ENCODE results near the gene TMEM45A.

The TMEM45A gene

GRCh38 chr3:100516232-100516631, 23.8 kb downstream of the TMEM45A start:
- Mint-ChIP-seq H3K36me3 (ENCODE audit: low read depth) (no peaks in the 10 kb centered on the region), H3K9me3 (no peaks in the 10 kb centered on the region), H3K4me1 (ENCODE audit: low read depth) (no peaks in the 10 kb centered on the region), H3K27ac (no peak overlapping the region), H3K27me3 (no peaks in the 10 kb centered on the region), H3K4me3 (no peak overlapping the region)

DNA sequence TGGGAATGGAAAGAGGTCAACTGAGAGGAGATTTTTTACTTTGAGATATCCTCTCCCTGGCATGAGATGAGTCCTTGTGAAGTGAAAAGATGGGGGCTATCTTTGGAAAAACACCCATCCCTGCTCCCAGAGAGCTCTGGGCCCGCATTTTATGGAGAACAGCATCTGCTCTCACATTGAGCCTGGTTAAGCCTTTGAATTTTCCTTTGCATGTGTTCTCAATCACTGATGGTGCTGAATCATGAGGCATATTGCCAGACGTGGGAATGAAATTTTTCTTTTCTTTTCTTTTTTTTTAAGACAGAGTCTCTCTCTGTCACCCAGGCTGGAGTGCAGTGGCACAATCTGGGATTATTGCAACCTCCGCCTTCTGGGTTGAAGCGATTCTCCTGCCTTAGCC, 24.4 kb downstream of the TMEM45A start:
- Mint-ChIP-seq H3K4me3 (no peak overlapping the region), H3K27ac (no peak overlapping the region), H3K9me3 (no peaks in the 10 kb centered on the region), H3K36me3 (ENCODE audit: low read depth) (no peaks in the 10 kb centered on the region), H3K27me3 (no peaks in the 10 kb centered on the region), H3K4me1 (ENCODE audit: low read depth) (no peaks in the 10 kb centered on the region)

- no peaks in the 10 kb centered on the region for H3K36me3 Mint-ChIP-seq (ENCODE audit: low read depth)
- no peaks in the 10 kb centered on the region for H3K27me3 Mint-ChIP-seq
- no peak overlapping the region for H3K27ac Mint-ChIP-seq
- no peak overlapping the region for H3K4me3 Mint-ChIP-seq
- no peaks in the 10 kb centered on the region for H3K4me1 Mint-ChIP-seq (ENCODE audit: low read depth)
- no peaks in the 10 kb centered on the region for H3K9me3 Mint-ChIP-seq
Observed at GRCh38 chr3:100517276-100517675, 24.9 kb downstream of the TMEM45A start.

DNA sequence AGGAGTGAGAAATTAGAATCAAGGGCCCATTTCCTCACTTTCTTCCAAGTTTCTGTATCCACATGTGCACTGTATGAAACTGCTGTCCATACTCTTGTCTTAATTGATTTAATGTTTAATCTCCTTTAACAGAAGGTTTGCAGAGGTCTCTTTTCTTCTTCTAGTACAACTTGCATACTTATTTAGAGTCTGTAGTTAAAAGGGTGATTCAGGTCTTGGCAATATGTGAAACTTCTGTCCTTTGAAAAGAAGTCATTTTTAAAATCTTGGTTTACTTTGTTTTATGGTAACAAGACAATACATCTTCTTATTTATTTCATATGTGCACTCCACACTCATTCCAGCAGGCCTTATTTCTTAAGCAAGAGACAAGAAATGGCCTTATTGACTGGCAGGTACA, 25.8 kb downstream of the TMEM45A start:
- Mint-ChIP-seq H3K36me3 (ENCODE audit: low read depth) (no peaks in the 10 kb centered on the region), H3K27ac (no peak overlapping the region), H3K27me3 (no peaks in the 10 kb centered on the region), H3K4me3 (no peak overlapping the region), H3K4me1 (ENCODE audit: low read depth) (no peaks in the 10 kb centered on the region), H3K9me3 (no peaks in the 10 kb centered on the region)

- Mint-ChIP-seq H3K36me3 (ENCODE audit: low read depth) (no peaks in the 10 kb centered on the region), H3K27ac (no peak overlapping the region), H3K27me3 (no peaks in the 10 kb centered on the region), H3K4me3 (no peak overlapping the region), H3K4me1 (ENCODE audit: low read depth) (no peaks in the 10 kb centered on the region), H3K9me3 (no peaks in the 10 kb centered on the region)
Observed at GRCh38 chr3:100518983-100519382, 26.6 kb downstream of the TMEM45A start.

GRCh38 chr3:100521439-100521845, 29.0 kb downstream of the TMEM45A start:
- Mint-ChIP-seq H3K4me3 (no peak overlapping the region), H3K27ac (no peak overlapping the region), H3K4me1 (ENCODE audit: low read depth) (no peaks in the 10 kb centered on the region), H3K36me3 (ENCODE audit: low read depth) (no peaks in the 10 kb centered on the region), H3K9me3 (no peaks in the 10 kb centered on the region), H3K27me3 (peaks cover 6% of the 10 kb centered on the region)

DNA sequence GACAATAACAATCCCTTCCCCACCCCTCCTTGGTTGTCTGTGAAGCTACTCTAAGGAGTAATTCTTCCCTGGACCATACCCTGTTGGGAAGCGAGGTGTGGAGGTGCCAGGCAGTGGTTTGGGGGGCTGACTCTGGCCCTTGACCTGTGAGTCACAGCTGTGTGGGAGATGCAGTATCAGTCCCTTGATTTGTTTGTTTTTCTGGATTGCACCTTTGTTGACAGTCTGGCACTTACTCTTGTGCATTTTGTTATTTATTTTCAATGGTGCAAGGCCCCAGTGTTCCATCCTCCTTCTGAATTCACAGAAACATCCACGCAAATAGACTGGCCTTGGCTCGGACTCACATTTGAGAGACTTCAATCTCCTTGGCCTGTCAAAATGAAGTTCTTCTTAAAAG, 29.7 kb downstream of the TMEM45A start:
- no peaks in the 10 kb centered on the region for H3K9me3 Mint-ChIP-seq
- H3K27me3 Mint-ChIP-seq, result peaks cover 6% of the 10 kb centered on the region
- H3K4me1 Mint-ChIP-seq (ENCODE audit: low read depth), result no peaks in the 10 kb centered on the region
- no peak overlapping the region for H3K27ac Mint-ChIP-seq
- no peaks in the 10 kb centered on the region for H3K36me3 Mint-ChIP-seq (ENCODE audit: low read depth)
- no peak overlapping the region for H3K4me3 Mint-ChIP-seq

GRCh38 chr3:100523050-100523760, 30.8 kb downstream of the TMEM45A start:
- H3K36me3 Mint-ChIP-seq (ENCODE audit: low read depth), result no peaks in the 10 kb centered on the region
- H3K4me3 Mint-ChIP-seq, result no peak overlapping the region
- no peak overlapping the region for H3K27ac Mint-ChIP-seq
- H3K27me3 Mint-ChIP-seq, result peaks cover 6% of the 10 kb centered on the region
- H3K9me3 Mint-ChIP-seq, result no peaks in the 10 kb centered on the region
- no peaks in the 10 kb centered on the region for H3K4me1 Mint-ChIP-seq (ENCODE audit: low read depth)

- Mint-ChIP-seq H3K27me3 (peaks cover 6% of the 10 kb centered on the region), H3K27ac (no peak overlapping the region), H3K36me3 (ENCODE audit: low read depth) (no peaks in the 10 kb centered on the region), H3K9me3 (no peaks in the 10 kb centered on the region), H3K4me1 (ENCODE audit: low read depth) (no peaks in the 10 kb centered on the region), H3K4me3 (no peak overlapping the region)
Observed at GRCh38 chr3:100525753-100526612, 33.6 kb downstream of the TMEM45A start.

DNA sequence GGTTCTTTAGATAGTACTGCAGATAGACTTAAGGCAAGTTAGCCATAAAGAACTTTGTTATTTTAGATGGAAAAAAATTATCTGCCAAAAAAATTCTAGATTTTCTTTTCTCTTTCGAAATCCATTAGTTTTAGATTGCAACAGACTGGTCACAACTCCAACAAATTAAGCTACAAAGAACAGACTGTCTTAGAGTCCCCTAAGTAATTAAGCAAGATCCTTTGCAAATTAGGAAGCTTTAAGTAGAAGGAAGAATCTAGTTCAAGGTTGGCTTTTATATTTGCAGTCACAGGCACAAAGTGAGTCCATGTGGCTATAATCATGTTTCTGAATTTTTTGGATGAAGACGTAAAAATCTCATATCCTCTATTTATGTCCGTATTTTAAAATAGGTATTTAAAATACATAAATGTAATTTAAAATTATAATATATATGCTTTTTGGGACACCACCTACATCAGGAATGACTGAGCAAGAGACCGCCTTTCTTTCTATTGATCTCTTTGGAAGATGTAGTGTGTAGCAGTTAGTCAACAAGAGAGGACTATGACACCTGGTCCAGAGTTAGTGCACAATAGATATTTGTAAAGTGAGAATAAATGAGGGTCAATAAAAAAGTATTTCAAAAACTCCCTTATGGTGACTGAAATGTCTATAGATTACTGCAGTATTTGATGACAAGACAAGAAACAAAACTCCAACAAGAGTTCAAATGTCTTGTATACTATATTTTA, 34.4 kb downstream of the TMEM45A start:
- Mint-ChIP-seq H3K4me1 (ENCODE audit: low read depth) (no peaks in the 10 kb centered on the region), H3K9me3 (no peaks in the 10 kb centered on the region), H3K36me3 (ENCODE audit: low read depth) (no peaks in the 10 kb centered on the region), H3K27ac (no peak overlapping the region), H3K27me3 (peaks cover 6% of the 10 kb centered on the region), H3K4me3 (no peak overlapping the region)

GRCh38 chr3:100527347-100527735, 34.9 kb downstream of the TMEM45A start:
- Mint-ChIP-seq H3K9me3 (no peaks in the 10 kb centered on the region), H3K4me1 (ENCODE audit: low read depth) (no peaks in the 10 kb centered on the region), H3K36me3 (ENCODE audit: low read depth) (no peaks in the 10 kb centered on the region), H3K27me3 (peaks cover 6% of the 10 kb centered on the region), H3K4me3 (no peak overlapping the region), H3K27ac (no peak overlapping the region)

- H3K27ac Mint-ChIP-seq, result no peak overlapping the region
Observed at GRCh38 chr3:100531093-100531492, 38.7 kb downstream of the TMEM45A start.

DNA sequence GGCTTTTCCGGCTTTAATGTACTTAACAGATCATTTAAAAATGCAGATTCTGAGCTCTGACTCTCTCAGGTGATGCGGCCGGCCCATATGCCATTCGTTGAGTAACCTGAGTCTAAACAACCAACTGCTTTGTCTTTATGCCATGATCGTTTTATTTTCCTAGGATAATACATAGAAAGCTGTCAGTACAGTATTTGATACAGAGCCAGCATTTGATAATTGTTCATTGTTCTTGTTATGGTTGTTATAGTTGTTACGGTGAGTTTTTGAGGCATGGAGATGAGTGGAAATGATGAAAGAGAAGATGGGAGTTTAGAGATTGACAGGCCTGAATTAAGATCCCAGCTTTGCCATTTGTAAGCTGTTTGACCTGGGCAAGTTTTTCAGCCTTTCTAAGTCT, 40.0 kb downstream of the TMEM45A start:
- H3K4me1 Mint-ChIP-seq (ENCODE audit: low read depth), result no peaks in the 10 kb centered on the region
- H3K27ac Mint-ChIP-seq, result no peak overlapping the region
- no peak overlapping the region for H3K4me3 Mint-ChIP-seq
- H3K27me3 Mint-ChIP-seq, result no peaks in the 10 kb centered on the region
- no peaks in the 10 kb centered on the region for H3K36me3 Mint-ChIP-seq (ENCODE audit: low read depth)
- H3K9me3 Mint-ChIP-seq, result no peaks in the 10 kb centered on the region

More at GRCh38 chr3:100531093-100531492, 38.7 kb downstream of the TMEM45A start:
- H3K4me1 Mint-ChIP-seq (ENCODE audit: low read depth), result no peaks in the 10 kb centered on the region
- no peak overlapping the region for H3K4me3 Mint-ChIP-seq
- no peaks in the 10 kb centered on the region for H3K9me3 Mint-ChIP-seq
- H3K27me3 Mint-ChIP-seq, result peaks cover 2% of the 10 kb centered on the region
- H3K36me3 Mint-ChIP-seq (ENCODE audit: low read depth), result no peaks in the 10 kb centered on the region

GRCh38 chr3:100533176-100533575, 40.8 kb downstream of the TMEM45A start:
- Mint-ChIP-seq H3K27me3 (no peaks in the 10 kb centered on the region), H3K27ac (no peak overlapping the region), H3K4me1 (ENCODE audit: low read depth) (no peaks in the 10 kb centered on the region), H3K9me3 (no peaks in the 10 kb centered on the region), H3K4me3 (no peak overlapping the region), H3K36me3 (ENCODE audit: low read depth) (no peaks in the 10 kb centered on the region)

GRCh38 chr3:100535610-100535943, 43.2 kb downstream of the TMEM45A start:
- H3K9me3 Mint-ChIP-seq, result no peaks in the 10 kb centered on the region
- H3K27ac Mint-ChIP-seq, result no peak overlapping the region
- H3K4me1 Mint-ChIP-seq (ENCODE audit: low read depth), result no peaks in the 10 kb centered on the region
- H3K36me3 Mint-ChIP-seq (ENCODE audit: low read depth), result no peaks in the 10 kb centered on the region
- no peak overlapping the region for H3K4me3 Mint-ChIP-seq
- no peaks in the 10 kb centered on the region for H3K27me3 Mint-ChIP-seq
